ENCODE data around the gene MECP2.

- TF ChIP-seq CTCF (conservative IDR thresholded peaks at IDR 0.05; ENCODE audit: low read length) (no peak), EZH2phosphoT487 (IDR thresholded peaks at IDR 0.05; ENCODE audit: borderline replicate concordance, low read depth, low read length) (no peak)
Measured at GRCh38 chrX:154115071-154115470, 17.6 kb upstream of the MECP2 start.
